GM21529 (cell line): ENCODE data around the gene NUB1.

Experiments used
- ATAC-seq: cut with Tn5 transposase; IDR thresholded peaks from one replicate; pipeline ENCODE4 v1.9.1; 2021; ENCODE audit not compliant: unreplicated experiment

The NUB1 gene

GRCh38 chr7:151416112-151416940 is 74.7 kb downstream of the NUB1 start:
- ATAC-seq = no peak

GRCh38 chr7:151416941-151417315 is 75.3 kb downstream of the NUB1 start:
- ATAC-seq = no peak

- no peak for ATAC-seq
Measured at GRCh38 chr7:151420144-151420543, 78.5 kb downstream of the NUB1 start.

- no peak for ATAC-seq
Measured at GRCh38 chr7:151422212-151422611, 80.6 kb downstream of the NUB1 start.

GRCh38 chr7:151423226-151423625 is 81.6 kb downstream of the NUB1 start:
- no peak for ATAC-seq

GRCh38 chr7:151423936-151424335 is 82.3 kb downstream of the NUB1 start:
- no peak for ATAC-seq

GRCh38 chr7:151424799-151425198 is 83.2 kb downstream of the NUB1 start:
- ATAC-seq = no peak

GRCh38 chr7:151425670-151426440 is 84.2 kb downstream of the NUB1 start:
- no peak for ATAC-seq

GRCh38 chr7:151426441-151426903 is 84.9 kb downstream of the NUB1 start:
- ATAC-seq = no peak

GRCh38 chr7:151426904-151427704 is 85.5 kb downstream of the NUB1 start:
- no peak for ATAC-seq

GRCh38 chr7:151427705-151428377 is 86.2 kb downstream of the NUB1 start:
- no peak for ATAC-seq
